Hepatocyte (in vitro differentiated cells): ENCODE data around the gene TTC9. TPM values are rescaled to one million over a fixed set of nuclear protein-coding genes. Genes with fewer than 3 reads are reported as not detected.

Source experiments
- DNase-seq: peaks from one replicate; pipeline ENCODE4 v3.0.0-alpha.2; 2016; ENCODE audit warnings: low spot score
- H2AFZ ChIP-seq: fragments of 200-600 bp; sonication (generic); 2 replicates; pipeline ENCODE4 v1.6.0; 2016; ENCODE audit warnings: antibody characterized with exemption, mild to moderate bottlenecking
- H3K27ac ChIP-seq: fragments of 200-600 bp; sonication (generic); 2 replicates; pipeline ENCODE4 v1.5.1; 2016; ENCODE audit warnings: mild to moderate bottlenecking
- H3K27me3 ChIP-seq: fragments of 200-600 bp; sonication (generic); 2 replicates; pipeline ENCODE4 v1.6.1; 2016
- H3K36me3 ChIP-seq: fragments of 200-600 bp; sonication (generic); replicated peaks from 2 replicates; pipeline ENCODE4 v1.5.1; 2016; ENCODE audit warnings: low read depth; ENCODE audit not compliant: insufficient read depth
- H3K4me1 ChIP-seq: fragments of 200-600 bp; sonication (generic); 2 replicates; pipeline ENCODE4 v1.5.1; 2016; ENCODE audit warnings: mild to moderate bottlenecking, moderate library complexity; ENCODE audit not compliant: insufficient read depth
- H3K4me2 ChIP-seq: fragments of 200-600 bp; sonication (generic); 2 replicates; pipeline ENCODE4 v1.6.0; 2016
- H3K4me3 ChIP-seq: fragments of 200-600 bp; sonication (generic); 2 replicates; pipeline ENCODE4 v1.5.1; 2016; ENCODE audit warnings: mild to moderate bottlenecking
- H3K79me2 ChIP-seq: fragments of 200-600 bp; sonication (generic); 2 replicates; pipeline ENCODE4 v1.6.0; 2017; ENCODE audit warnings: mild to moderate bottlenecking
- H3K9me2 ChIP-seq: fragments of 200-600 bp; sonication (generic); replicated peaks from 2 replicates; pipeline ENCODE4 v1.6.0; 2017; ENCODE audit warnings: mild to moderate bottlenecking; ENCODE audit not compliant: insufficient read depth
- H3K9me3 ChIP-seq: fragments of 200-600 bp; sonication (generic); 2 replicates; pipeline ENCODE4 v1.5.1; 2016; ENCODE audit warnings: low read depth, mild to moderate bottlenecking
- H4K20me1 ChIP-seq: fragments of 200-600 bp; sonication (generic); 2 replicates; pipeline ENCODE4 v1.6.0; 2016; ENCODE audit warnings: mild to moderate bottlenecking; ENCODE audit not compliant: insufficient read depth, poor library complexity, severe bottlenecking
- EZH2 ChIP-seq: fragments of 200-600 bp; sonication (generic); IDR thresholded peaks from 2 replicates; pipeline ENCODE4 v1.6.1; 2016; ENCODE audit warnings: antibody characterized with exemption, mild to moderate bottlenecking, borderline replicate concordance
- EZH2phosphoT487 ChIP-seq: fragments of 200-600 bp; sonication (generic); IDR thresholded peaks from one replicate; pipeline ENCODE4 v1.6.1; 2018; ENCODE audit warnings: antibody characterized with exemption, mild to moderate bottlenecking, low read depth, moderate library complexity; ENCODE audit not compliant: unreplicated experiment, severe bottlenecking
- WGBS: methylation state at CpG from one replicate; pipeline ENCODE4 v1.1.6; 2016; ENCODE audit warnings: low lambda C conversion rate; ENCODE audit errors: missing lambda C conversion rate; 5-methylcytosine and 5-hydroxymethylcytosine counted together
- polyA plus RNA-seq: library from polyadenylated mRNA; unstranded; fragments of >200 nt; fragmentation: Nextera tagmentation; extraction: Ambion mirVana; gene quantifications from 2 replicates; pipeline ENCODE4 v1.2.1, GENCODE V29; 2016
- total RNA-seq: library from RNA; depleted of rRNA; stranded (reverse); fragments of >200 nt; gene quantifications from 2 replicates; pipeline ENCODE4 v1.2.3, GENCODE V29; 2014
- TF ChIP-seq, protein P1 (sequence below): fragments of 200-600 bp; sonication (generic); IDR thresholded peaks from 2 replicates; pipeline ENCODE4 v1.5.1; 2016; ENCODE audit warnings: antibody characterized with exemption, mild to moderate bottlenecking; ENCODE audit not compliant: poor library complexity

TTC9 gene
- total RNA-seq (2.9 and 3.6 TPM in 2 replicates), polyA plus RNA-seq (3.1 and 4.9 TPM in 2 replicates)

DNA sequence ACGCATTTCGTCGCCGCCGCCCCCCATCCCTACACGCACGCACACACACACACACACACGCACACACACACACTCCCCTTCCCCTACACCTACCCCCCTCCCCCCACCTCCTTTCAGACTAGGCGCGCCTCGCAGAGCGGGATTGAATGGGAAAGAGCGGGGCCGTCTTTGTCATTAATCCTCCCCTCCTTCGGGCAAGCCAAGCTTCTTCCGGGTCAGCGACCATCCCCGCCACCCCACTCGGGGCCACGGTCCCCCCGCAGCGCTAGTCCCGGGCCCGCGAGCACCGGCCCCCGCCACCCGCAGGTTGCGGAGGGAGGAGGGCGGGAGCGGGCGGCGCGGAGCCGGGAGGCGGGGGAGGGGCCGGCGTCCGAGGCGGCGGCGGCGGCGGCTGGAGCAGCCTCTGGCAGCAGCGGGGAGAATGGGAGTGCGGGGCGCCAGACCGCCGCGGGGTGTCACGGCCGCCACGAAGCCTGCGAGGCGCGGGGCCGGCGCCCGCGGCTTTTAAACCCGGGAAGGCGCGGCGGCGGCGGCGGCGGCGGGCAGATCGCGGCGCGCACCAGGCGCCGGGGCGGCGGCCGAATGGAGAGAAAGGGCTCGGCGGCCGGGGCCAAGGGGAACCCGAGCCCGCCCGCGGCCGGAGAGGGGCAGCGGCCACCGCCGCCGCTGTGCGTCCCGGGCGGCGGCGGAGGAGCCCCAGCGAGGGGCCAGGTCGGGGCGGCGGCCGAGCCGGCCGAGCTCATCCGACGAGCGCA lies at the start of gene TTC9:
Gene TTC9, plus strand, starts transcription at position 369 of the 755 bp plus-strand sequence. Its CDS starts 214 bp downstream, at position 583.
- peaks cover 16% of the 10 kb centered on the region for H3K79me2 ChIP-seq
- WGBS: under 1% methylated on average over 24 of the region's 105 CpGs

GRCh38 chr14:70594461-70594860 lies 47.3 kb upstream of the TTC9 start:
- H4K20me1 ChIP-seq: peaks cover 22% of the 10 kb centered on the region
- peaks cover 4% of the 10 kb centered on the region for H3K36me3 ChIP-seq
- peaks cover 57% of the 10 kb centered on the region for H3K79me2 ChIP-seq
- no peak for TF ChIP-seq EZH2phosphoT487
- no peak overlapping the region for H2AFZ ChIP-seq
- H3K4me1 ChIP-seq: peaks cover 2% of the 10 kb centered on the region
- no peaks in the 10 kb centered on the region for H3K9me2 ChIP-seq
- 98% methylated on average over 9 of the region's 9 CpGs for WGBS
- no peak overlapping the region for H3K4me3 ChIP-seq
- no peaks in the 10 kb centered on the region for H3K9me3 ChIP-seq
- DNase-seq: no peak
- no peaks in the 10 kb centered on the region for H3K27me3 ChIP-seq
- no peak overlapping the region for H3K4me2 ChIP-seq
- no peak overlapping the region for H3K27ac ChIP-seq

More for the DNA sequence above, at the start of gene TTC9:
- peaks cover 36% of the 10 kb centered on the region for H3K27me3 ChIP-seq
- TF ChIP-seq, protein P1, sequence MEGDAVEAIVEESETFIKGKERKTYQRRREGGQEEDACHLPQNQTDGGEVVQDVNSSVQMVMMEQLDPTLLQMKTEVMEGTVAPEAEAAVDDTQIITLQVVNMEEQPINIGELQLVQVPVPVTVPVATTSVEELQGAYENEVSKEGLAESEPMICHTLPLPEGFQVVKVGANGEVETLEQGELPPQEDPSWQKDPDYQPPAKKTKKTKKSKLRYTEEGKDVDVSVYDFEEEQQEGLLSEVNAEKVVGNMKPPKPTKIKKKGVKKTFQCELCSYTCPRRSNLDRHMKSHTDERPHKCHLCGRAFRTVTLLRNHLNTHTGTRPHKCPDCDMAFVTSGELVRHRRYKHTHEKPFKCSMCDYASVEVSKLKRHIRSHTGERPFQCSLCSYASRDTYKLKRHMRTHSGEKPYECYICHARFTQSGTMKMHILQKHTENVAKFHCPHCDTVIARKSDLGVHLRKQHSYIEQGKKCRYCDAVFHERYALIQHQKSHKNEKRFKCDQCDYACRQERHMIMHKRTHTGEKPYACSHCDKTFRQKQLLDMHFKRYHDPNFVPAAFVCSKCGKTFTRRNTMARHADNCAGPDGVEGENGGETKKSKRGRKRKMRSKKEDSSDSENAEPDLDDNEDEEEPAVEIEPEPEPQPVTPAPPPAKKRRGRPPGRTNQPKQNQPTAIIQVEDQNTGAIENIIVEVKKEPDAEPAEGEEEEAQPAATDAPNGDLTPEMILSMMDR: no peak
- peak within 1 kb of the TSS; percentile 70 for H3K27ac ChIP-seq
- H3K9me3 ChIP-seq: no peaks in the 10 kb centered on the region
- peak; percentile 58 for DNase-seq
- H3K9me2 ChIP-seq: no peaks in the 10 kb centered on the region
- H3K4me1 ChIP-seq: peaks cover 4% of the 10 kb centered on the region
- peak within 1 kb of the TSS; percentile 66 for H3K4me3 ChIP-seq
- H4K20me1 ChIP-seq: no peaks in the 10 kb centered on the region
- H2AFZ ChIP-seq: peak within 1 kb of the TSS; percentile 84
- H3K36me3 ChIP-seq: no peaks in the 10 kb centered on the region
- H3K4me2 ChIP-seq: peak within 1 kb of the TSS; percentile 98

DNA sequence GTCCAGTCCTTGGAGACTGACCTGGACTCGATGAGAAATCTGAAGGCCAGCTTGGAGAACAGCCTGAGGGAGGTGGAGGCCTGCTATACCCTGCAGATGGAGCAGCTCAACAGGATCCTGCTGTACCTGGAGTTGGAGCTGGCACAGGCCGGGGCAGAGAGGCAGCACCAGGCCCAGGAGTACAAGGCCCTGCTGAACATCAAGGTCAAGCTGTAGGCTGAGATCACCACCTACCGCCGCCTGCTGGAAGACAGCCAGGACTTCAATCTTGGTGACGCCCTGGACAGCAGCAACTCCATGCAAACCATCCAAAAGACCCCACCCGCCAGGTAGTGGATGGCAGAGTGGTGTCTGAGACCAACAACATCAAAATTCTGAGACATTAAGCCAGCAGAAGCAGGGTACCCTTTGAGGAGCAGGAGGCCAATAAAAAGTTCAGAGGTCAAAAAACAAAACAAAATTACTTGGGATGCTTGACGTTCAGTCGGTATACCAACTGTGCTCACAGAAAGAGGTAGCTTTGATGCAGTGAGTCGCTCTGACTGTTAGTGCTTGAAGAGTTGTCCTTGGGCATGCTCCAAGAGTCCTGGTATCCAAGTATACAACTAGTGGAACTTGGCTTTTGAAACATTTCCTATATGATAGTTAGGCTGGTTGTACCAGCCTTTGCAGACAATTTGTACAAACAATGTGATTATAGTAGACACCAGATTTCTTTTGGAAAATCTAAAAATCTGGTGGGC lies 46.1 kb upstream of the TTC9 start:
- no peaks in the 10 kb centered on the region for H3K9me2 ChIP-seq
- H3K9me3 ChIP-seq: no peaks in the 10 kb centered on the region
- 95% methylated on average over 9 of the region's 9 CpGs for WGBS
- no peaks in the 10 kb centered on the region for H3K27me3 ChIP-seq
- H3K27ac ChIP-seq: no peak overlapping the region
- H2AFZ ChIP-seq: no peak overlapping the region
- H3K4me2 ChIP-seq: no peak overlapping the region
- H4K20me1 ChIP-seq: peaks cover 26% of the 10 kb centered on the region
- no peak overlapping the region for H3K4me3 ChIP-seq
- peaks cover 66% of the 10 kb centered on the region for H3K79me2 ChIP-seq
- DNase-seq: no peak
- TF ChIP-seq EZH2 (no peak), EZH2phosphoT487 (no peak)
- TF ChIP-seq, protein P1: no peak
- peaks cover 6% of the 10 kb centered on the region for H3K4me1 ChIP-seq
- peaks cover 4% of the 10 kb centered on the region for H3K36me3 ChIP-seq

- Histone ChIP-seq H4K20me1 (peaks cover 26% of the 10 kb centered on the region), H3K27me3 (no peaks in the 10 kb centered on the region), H3K79me2 (peaks cover 66% of the 10 kb centered on the region), H3K27ac (no peak overlapping the region), H3K4me3 (no peak overlapping the region), H3K9me3 (no peaks in the 10 kb centered on the region), H3K36me3 (no peaks in the 10 kb centered on the region), H3K4me2 (no peak overlapping the region), H3K9me2 (no peaks in the 10 kb centered on the region), H3K4me1 (peaks cover 6% of the 10 kb centered on the region), H2AFZ (no peak overlapping the region)
- 91% methylated on average over 3 of the region's 3 CpGs for WGBS
- TF ChIP-seq EZH2 (no peak), EZH2phosphoT487 (no peak)
- TF ChIP-seq, protein P1: no peak
- DNase-seq: no peak
Observed at GRCh38 chr14:70597731-70598130, 44.0 kb upstream of the TTC9 start.
